ENCODE measurements around the gene ANKRD13C. TPM values are rescaled to one million over a fixed set of nuclear protein-coding genes. Genes with fewer than 3 reads are reported as not detected.

Gene ANKRD13C
- total RNA-seq, 6 experiments from 2014 or later, result 6.4 to 8.9 (median 7.3) TPM

DNA sequence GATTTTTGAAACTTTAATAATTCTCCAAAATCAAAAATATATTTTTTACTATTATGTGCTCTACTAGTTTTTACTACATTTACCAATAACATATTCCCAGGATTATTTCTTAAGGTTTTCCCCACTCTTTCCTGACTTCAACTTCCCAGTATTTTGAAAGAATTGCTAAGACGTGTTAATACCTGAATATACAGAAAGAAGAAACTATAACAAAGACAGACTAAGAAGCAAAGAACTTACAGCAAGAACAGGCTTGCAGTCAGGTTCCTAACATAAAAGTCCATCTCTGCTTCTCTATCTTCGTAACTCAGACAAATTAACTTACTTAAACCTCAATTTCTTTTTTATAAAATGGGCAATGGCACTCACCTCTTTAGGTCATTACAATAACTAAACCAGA is 70.2 kb downstream of the ANKRD13C start:
- WGBS (ENCODE audit: insufficient coverage, low coverage, low lambda C conversion rate, missing lambda C conversion rate), result 94% methylated on average over 2 of the region's 2 CpGs
- H3K4me1 ChIP-seq, result no peaks in the 10 kb centered on the region
- no peak overlapping the region for H3K27ac ChIP-seq
- no peaks in the 10 kb centered on the region for H3K9me3 ChIP-seq
- TF ChIP-seq, protein P1, sequence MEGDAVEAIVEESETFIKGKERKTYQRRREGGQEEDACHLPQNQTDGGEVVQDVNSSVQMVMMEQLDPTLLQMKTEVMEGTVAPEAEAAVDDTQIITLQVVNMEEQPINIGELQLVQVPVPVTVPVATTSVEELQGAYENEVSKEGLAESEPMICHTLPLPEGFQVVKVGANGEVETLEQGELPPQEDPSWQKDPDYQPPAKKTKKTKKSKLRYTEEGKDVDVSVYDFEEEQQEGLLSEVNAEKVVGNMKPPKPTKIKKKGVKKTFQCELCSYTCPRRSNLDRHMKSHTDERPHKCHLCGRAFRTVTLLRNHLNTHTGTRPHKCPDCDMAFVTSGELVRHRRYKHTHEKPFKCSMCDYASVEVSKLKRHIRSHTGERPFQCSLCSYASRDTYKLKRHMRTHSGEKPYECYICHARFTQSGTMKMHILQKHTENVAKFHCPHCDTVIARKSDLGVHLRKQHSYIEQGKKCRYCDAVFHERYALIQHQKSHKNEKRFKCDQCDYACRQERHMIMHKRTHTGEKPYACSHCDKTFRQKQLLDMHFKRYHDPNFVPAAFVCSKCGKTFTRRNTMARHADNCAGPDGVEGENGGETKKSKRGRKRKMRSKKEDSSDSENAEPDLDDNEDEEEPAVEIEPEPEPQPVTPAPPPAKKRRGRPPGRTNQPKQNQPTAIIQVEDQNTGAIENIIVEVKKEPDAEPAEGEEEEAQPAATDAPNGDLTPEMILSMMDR (IDR thresholded peaks at IDR 0.05), result no peak
- TF ChIP-seq POLR2A (IDR thresholded peaks at IDR 0.05), result no peak
- DNase-seq (no peak), ATAC-seq (no peak)
- intact Hi-C loops (cut with DNase I), result no loop called here
- no peak overlapping the region for H3K4me3 ChIP-seq
- H3K27me3 ChIP-seq, result no peaks in the 10 kb centered on the region
- no peaks in the 10 kb centered on the region for H3K36me3 ChIP-seq

DNA sequence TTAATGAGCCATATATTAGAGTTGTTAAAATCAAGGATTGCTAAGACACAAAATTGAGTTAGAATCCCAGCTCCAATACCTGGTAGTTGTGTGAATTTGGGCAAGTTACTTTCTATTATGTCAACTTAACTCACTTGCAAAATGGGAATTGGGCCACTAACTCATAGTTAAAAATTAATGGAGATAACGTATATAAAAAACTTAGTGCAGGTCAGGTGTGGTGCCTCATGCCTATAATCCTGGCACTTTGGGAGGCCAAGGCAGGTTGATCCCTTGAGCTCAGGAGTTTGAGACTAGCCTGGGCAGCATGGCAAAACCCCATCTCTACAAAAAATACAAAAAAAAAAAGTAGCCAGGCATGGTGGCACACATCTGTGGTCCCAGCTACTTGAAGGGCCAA is 75.8 kb downstream of the ANKRD13C start:
- intact Hi-C loops (cut with DNase I), result no loop called here
- H3K9me3 ChIP-seq, result no peaks in the 10 kb centered on the region
- H3K27me3 ChIP-seq, result no peaks in the 10 kb centered on the region
- no peaks in the 10 kb centered on the region for H3K36me3 ChIP-seq
- no peak for TF ChIP-seq POLR2A (IDR thresholded peaks at IDR 0.05)
- TF ChIP-seq, protein P1 (IDR thresholded peaks at IDR 0.05), result no peak
- WGBS (ENCODE audit: insufficient coverage, low coverage, low lambda C conversion rate, missing lambda C conversion rate), result 67% methylated on average over 1 of the region's 1 CpG
- DNase-seq (no peak), ATAC-seq (no peak)
- H3K4me1 ChIP-seq, result no peaks in the 10 kb centered on the region
- H3K27ac ChIP-seq, result no peak overlapping the region
- no peak overlapping the region for H3K4me3 ChIP-seq

DNA sequence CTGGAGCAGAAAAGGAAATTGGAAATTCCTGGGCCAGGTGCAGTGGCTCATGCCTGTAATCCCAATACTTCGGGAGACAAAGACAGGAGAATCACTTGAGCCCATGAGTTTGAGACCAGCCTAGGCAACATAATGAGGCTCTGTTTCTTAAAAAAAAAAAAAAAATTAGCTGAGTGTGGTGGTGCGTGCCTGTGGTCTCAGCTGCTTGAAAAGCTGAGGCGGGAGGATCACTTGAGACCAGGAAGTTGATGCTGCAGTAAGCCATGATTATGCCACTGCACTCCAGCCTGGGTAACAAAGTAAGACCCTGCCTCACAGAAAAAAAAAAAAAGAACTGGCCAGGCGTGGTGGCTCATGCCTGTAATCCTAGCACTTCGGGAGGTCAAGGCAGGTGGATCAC is 76.6 kb downstream of the ANKRD13C start:
- Histone ChIP-seq H3K27me3 (no peaks in the 10 kb centered on the region), H3K9me3 (no peaks in the 10 kb centered on the region), H3K27ac (no peak overlapping the region), H3K4me3 (no peak overlapping the region), H3K4me1 (no peaks in the 10 kb centered on the region), H3K36me3 (no peaks in the 10 kb centered on the region)
- TF ChIP-seq, protein P1 (IDR thresholded peaks at IDR 0.05), result no peak
- TF ChIP-seq POLR2A (IDR thresholded peaks at IDR 0.05), result no peak
- intact Hi-C loops (cut with DNase I), result no loop called here
- no peak for DNase-seq
- WGBS (ENCODE audit: insufficient coverage, low coverage, low lambda C conversion rate, missing lambda C conversion rate), result 97% methylated on average over 5 of the region's 5 CpGs
- ATAC-seq, result no peak

DNA sequence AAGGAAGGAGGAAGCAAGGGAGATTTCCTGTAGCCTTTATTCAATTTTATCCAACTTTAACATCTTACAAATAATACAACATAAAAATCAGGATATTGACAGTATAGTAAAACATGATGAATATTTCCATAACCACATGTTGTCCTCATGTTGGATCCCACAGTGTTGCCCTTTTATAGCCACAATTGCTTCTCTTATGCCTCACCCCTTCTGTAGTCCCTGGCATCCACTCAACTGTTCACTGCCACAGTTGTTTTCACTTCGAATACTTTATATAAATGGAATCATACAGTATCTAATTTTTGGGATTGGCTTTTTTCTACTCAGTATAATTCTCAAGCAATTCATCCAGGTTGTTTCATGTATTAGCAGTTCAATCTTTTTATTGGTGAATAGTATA is 88.6 kb downstream of the ANKRD13C start:
- Histone ChIP-seq H3K36me3 (peaks cover 0 to 15% (median 5%) of the 10 kb centered on the region in 4 donors), H3K4me3 (no peak overlapping the region), H3K4me1 (no peaks in the 10 kb centered on the region), H3K27me3 (no peaks in the 10 kb centered on the region), H3K9me3 (no peaks in the 10 kb centered on the region), H3K27ac (no peak overlapping the region)
- no peak for DNase-seq
- TF ChIP-seq POLR2A (IDR thresholded peaks at IDR 0.05), result no peak
- TF ChIP-seq, protein P1 (IDR thresholded peaks at IDR 0.05), result no peak
- 100% methylated on average over 1 of the region's 1 CpG for WGBS (ENCODE audit: insufficient coverage, low coverage, low lambda C conversion rate, missing lambda C conversion rate)
- intact Hi-C loops (cut with DNase I), result no loop called here
- no peak for ATAC-seq

DNA sequence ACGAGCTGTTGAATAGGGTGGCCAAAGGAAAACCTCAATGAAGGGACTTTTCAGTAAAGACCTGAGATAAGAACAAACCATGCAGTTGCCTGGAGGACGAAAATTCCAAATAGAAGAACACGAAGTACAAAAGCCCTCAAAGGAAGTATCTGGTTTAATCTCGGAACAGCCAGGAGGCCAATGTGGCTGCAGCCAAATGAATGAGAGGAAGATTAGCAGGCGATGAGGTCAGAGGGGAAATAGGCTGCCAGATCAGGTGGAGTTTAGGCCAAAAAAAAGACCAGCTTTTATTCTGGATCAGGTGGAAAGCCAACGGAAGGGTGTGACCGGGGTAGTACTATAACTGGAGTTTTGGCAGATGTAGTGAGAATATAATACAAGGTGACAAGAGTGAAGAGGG is 89.7 kb downstream of the ANKRD13C start:
- intact Hi-C loops (cut with DNase I), result no loop called here
- Histone ChIP-seq H3K4me1 (no peaks in the 10 kb centered on the region), H3K27ac (no peak overlapping the region), H3K27me3 (no peaks in the 10 kb centered on the region), H3K4me3 (no peak overlapping the region), H3K36me3 (peaks cover 0 to 12% (median 0%) of the 10 kb centered on the region in 4 donors), H3K9me3 (no peaks in the 10 kb centered on the region)
- TF ChIP-seq, protein P1 (IDR thresholded peaks at IDR 0.05), result no peak
- no peak for TF ChIP-seq POLR2A (IDR thresholded peaks at IDR 0.05)
- ATAC-seq, result no peak
- no peak for DNase-seq
- 78% methylated on average over 7 of the region's 7 CpGs for WGBS (ENCODE audit: insufficient coverage, low coverage, low lambda C conversion rate, missing lambda C conversion rate)

All from right lobe of liver (tissue), 6 donors.